DND-41 (cell line): ENCODE measurements around the gene PCDHGA6.

Source experiments
- ATAC-seq: fragments of 200-7000 bp; cut with Tn5 transposase; 3 replicates; pipeline ENCODE4 v1.9.1; 2021; ENCODE audit warnings: low read depth; ENCODE audit not compliant: insufficient read depth
- DNase-seq: peaks from one replicate; pipeline ENCODE4 v3.0.0-alpha.2; 2020
- H2AFZ ChIP-seq: 2 replicates; pipeline ENCODE4 v1.6.0; 2012; ENCODE audit warnings: low read depth, low read length
- H3K27ac ChIP-seq: 2 replicates; pipeline ENCODE4 v1.5.1; 2012; ENCODE audit warnings: low read length, inconsistent platforms
- H3K27me3 ChIP-seq: fragments of 200-600 bp; sonication (generic); 2 replicates; pipeline ENCODE4 v1.6.0; 2012; ENCODE audit warnings: low read length, mild to moderate bottlenecking, inconsistent platforms; ENCODE audit not compliant: insufficient read depth, poor library complexity
- H3K36me3 ChIP-seq: 2 replicates; pipeline ENCODE4 v1.5.1; 2012; ENCODE audit warnings: low read length, inconsistent platforms; ENCODE audit not compliant: insufficient read depth
- H3K4me1 ChIP-seq: 2 replicates; pipeline ENCODE4 v1.5.1; 2012; ENCODE audit warnings: mild to moderate bottlenecking, low read length; ENCODE audit not compliant: insufficient read depth
- H3K4me2 ChIP-seq: 2 replicates; pipeline ENCODE4 v1.6.0; 2012; ENCODE audit warnings: mild to moderate bottlenecking, moderate library complexity, low read length, inconsistent platforms; ENCODE audit not compliant: insufficient read depth
- H3K4me3 ChIP-seq, 2 experiments: fragments of 200-600 bp in 1 of 2; shearing (Covaris generic) in 1 of 2; 2 replicates each; pipeline ENCODE4 v1.5.1; 2012 to 2016; ENCODE audit warnings: inconsistent platforms in 2 of 2, low read length in 2 of 2, mild to moderate bottlenecking in 2 of 2, low read depth in 1 of 2, moderate library complexity in 1 of 2
- H3K79me2 ChIP-seq: 2 replicates; pipeline ENCODE4 v1.6.0; 2012; ENCODE audit warnings: low read length, inconsistent platforms; ENCODE audit not compliant: insufficient read depth
- H3K9ac ChIP-seq: 2 replicates; pipeline ENCODE4 v1.6.0; 2012; ENCODE audit warnings: low read depth, mild to moderate bottlenecking, inconsistent platforms, low read length, moderate library complexity
- H3K9me3 ChIP-seq: 2 replicates; pipeline ENCODE4 v1.5.1; 2012; ENCODE audit warnings: low read length, moderate library complexity, mild to moderate bottlenecking, inconsistent platforms; ENCODE audit not compliant: insufficient read depth, severe bottlenecking
- H4K20me1 ChIP-seq: 2 replicates; pipeline ENCODE4 v1.6.0; 2012; ENCODE audit warnings: low read length; ENCODE audit not compliant: insufficient read depth
- EZH2 ChIP-seq: IDR thresholded peaks from 3 replicates; pipeline ENCODE4 v1.6.1; 2012; ENCODE audit warnings: borderline replicate concordance, low read depth, mild to moderate bottlenecking, moderate library complexity, low read length, inconsistent platforms; ENCODE audit not compliant: severe bottlenecking
- TF ChIP-seq, protein P1 (sequence below): IDR thresholded peaks from 2 replicates; pipeline ENCODE4 v1.5.1; 2012; ENCODE audit warnings: borderline replicate concordance, low read length, moderate library complexity, mild to moderate bottlenecking; ENCODE audit not compliant: poor library complexity, severe bottlenecking; ENCODE audit errors: extremely low read depth

The PCDHGA6 gene

DNA sequence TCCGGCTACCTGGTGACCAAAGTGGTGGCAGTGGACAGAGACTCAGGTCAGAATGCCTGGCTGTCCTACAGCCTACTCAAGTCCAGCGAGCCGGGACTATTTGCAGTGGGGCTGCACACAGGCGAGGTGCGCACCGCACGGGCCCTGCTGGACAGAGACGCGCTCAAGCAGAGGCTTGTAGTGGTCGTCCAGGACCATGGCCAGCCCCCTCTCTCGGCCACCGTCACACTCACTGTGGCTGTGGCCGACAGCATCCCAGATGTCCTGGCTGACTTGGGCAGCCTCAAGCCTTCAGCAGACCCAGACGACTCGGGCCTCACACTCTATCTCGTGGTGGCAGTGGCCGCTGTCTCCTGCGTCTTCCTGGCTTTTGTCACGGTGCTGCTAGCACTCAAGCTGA lies 16.7 kb upstream of the PCDHGA6 start:
- Histone ChIP-seq H3K9me3 (no peaks in the 10 kb centered on the region), H3K4me2 (no peak overlapping the region), H3K9ac (no peak overlapping the region), H3K79me2 (no peaks in the 10 kb centered on the region), H3K27ac (no peak overlapping the region), H4K20me1 (no peaks in the 10 kb centered on the region), H3K36me3 (no peaks in the 10 kb centered on the region), H3K4me1 (peaks cover 3% of the 10 kb centered on the region; the same call in 1 of the 2 replicates), H2AFZ (no peak overlapping the region), H3K27me3 (no peaks in the 10 kb centered on the region), H3K4me3 (no peak overlapping the region)
- DNase-seq, result no peak
- no peak for ATAC-seq
- TF ChIP-seq, protein P1, sequence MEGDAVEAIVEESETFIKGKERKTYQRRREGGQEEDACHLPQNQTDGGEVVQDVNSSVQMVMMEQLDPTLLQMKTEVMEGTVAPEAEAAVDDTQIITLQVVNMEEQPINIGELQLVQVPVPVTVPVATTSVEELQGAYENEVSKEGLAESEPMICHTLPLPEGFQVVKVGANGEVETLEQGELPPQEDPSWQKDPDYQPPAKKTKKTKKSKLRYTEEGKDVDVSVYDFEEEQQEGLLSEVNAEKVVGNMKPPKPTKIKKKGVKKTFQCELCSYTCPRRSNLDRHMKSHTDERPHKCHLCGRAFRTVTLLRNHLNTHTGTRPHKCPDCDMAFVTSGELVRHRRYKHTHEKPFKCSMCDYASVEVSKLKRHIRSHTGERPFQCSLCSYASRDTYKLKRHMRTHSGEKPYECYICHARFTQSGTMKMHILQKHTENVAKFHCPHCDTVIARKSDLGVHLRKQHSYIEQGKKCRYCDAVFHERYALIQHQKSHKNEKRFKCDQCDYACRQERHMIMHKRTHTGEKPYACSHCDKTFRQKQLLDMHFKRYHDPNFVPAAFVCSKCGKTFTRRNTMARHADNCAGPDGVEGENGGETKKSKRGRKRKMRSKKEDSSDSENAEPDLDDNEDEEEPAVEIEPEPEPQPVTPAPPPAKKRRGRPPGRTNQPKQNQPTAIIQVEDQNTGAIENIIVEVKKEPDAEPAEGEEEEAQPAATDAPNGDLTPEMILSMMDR, result no peak
- no peak for TF ChIP-seq EZH2

DNA sequence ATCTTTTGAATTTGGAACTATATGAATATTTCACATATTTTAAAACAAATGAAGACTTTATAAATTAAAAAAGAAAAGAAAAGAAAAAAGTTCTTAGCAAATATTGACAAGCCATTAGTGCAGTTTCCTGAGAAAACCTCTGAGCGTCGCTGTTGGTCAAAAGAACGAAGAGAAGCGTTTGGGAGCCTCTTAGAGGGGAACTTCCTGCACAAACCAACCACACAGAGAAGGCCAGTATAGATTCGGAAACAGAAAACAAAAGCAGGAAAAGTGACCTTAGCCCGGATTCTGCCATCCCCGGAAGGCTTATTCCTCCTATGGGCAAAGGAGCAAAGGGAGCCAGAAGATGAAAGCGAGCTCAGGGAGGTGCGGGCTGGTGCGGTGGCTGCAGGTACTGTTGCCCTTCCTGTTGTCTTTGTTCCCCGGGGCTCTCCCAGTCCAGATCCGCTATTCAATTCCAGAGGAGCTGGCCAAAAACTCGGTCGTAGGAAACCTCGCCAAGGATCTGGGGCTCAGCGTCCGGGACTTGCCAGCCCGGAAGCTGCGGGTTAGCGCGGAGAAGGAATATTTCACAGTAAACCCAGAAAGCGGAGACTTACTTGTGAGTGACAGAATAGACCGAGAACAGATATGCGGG lies 13.8 kb upstream of the PCDHGA6 start, which contains the start of gene PCDHGB2:
PCDHGB2 (plus strand) TSS at position 205 of the 637 bp plus-strand sequence; CDS start at position 347, 142 bp downstream.
- TF ChIP-seq, protein P1, result peak; percentile 63
- TF ChIP-seq EZH2, result no peak
- H3K4me3 ChIP-seq, result peak within 1 kb of the TSS in 1 of 2 experiments; percentile 30; a peak in 1 of 4 replicates
- H3K4me2 ChIP-seq, result peak within 1 kb of the TSS; percentile 33; the same call in 1 of the 2 replicates
- H3K9ac ChIP-seq, result no peak within 1 kb of the TSS
- H3K4me1 ChIP-seq, result peaks cover 3% of the 10 kb centered on the region; the same call in 1 of the 2 replicates
- H3K9me3 ChIP-seq, result no peaks in the 10 kb centered on the region
- ATAC-seq (peak; percentile 74), DNase-seq (peak; percentile 37)
- no peak within 1 kb of the TSS for H3K27ac ChIP-seq
- no peaks in the 10 kb centered on the region for H3K27me3 ChIP-seq
- H2AFZ ChIP-seq, result peak within 1 kb of the TSS; percentile 53
- no peaks in the 10 kb centered on the region for H3K36me3 ChIP-seq
- no peaks in the 10 kb centered on the region for H4K20me1 ChIP-seq
- H3K79me2 ChIP-seq, result no peaks in the 10 kb centered on the region

DNA sequence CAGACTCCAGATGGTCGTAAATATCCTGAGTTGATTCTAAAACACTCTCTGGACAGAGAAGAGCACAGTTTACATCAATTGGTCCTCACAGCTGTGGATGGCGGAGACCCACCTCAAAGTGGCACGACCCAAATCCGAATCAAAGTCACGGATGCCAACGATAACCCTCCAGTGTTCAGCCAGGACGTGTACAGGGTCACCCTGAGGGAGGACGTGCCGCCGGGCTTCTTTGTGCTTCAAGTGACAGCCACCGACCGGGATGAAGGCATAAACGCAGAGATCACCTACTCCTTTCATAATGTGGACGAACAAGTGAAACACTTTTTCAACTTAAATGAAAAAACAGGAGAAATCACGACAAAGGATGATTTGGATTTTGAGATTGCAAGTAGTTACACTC lies 13.0 kb upstream of the PCDHGA6 start:
- no peak overlapping the region for H3K27ac ChIP-seq
- no peak overlapping the region for H3K4me3 ChIP-seq
- no peak overlapping the region for H2AFZ ChIP-seq
- H3K79me2 ChIP-seq, result no peaks in the 10 kb centered on the region
- H3K9me3 ChIP-seq, result no peaks in the 10 kb centered on the region
- no peak for ATAC-seq
- H4K20me1 ChIP-seq, result no peaks in the 10 kb centered on the region
- H3K27me3 ChIP-seq, result no peaks in the 10 kb centered on the region
- TF ChIP-seq EZH2, result no peak
- TF ChIP-seq, protein P1, result no peak
- peaks cover 3% of the 10 kb centered on the region; the same call in 1 of the 2 replicates for H3K4me1 ChIP-seq
- no peak overlapping the region for H3K4me2 ChIP-seq
- H3K9ac ChIP-seq, result no peak overlapping the region
- no peak for DNase-seq
- H3K36me3 ChIP-seq, result no peaks in the 10 kb centered on the region

DNA sequence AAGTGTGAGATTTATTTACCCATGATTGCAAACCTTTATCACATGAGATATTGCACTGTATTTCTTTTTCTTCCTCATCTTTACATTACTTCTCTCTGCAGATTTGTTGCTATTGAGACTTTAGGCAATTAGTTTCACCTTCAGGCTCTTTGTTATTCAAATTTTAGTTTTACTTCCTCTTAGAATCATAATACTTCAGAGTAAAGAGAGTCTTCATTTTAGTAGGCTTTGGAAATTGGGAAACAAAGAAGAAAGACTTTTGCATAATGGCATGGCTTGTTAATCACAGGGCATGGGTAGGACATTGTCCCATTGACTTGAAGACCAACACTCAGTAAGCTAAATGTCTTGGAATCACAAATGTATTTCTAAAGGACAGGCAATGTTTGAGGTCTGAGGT lies 11.0 kb upstream of the PCDHGA6 start:
- TF ChIP-seq EZH2, result no peak
- TF ChIP-seq, protein P1, result no peak
- ATAC-seq (no peak), DNase-seq (no peak)
- H3K4me1 ChIP-seq, result peaks cover 3% of the 10 kb centered on the region; the same call in 1 of the 2 replicates
- no peak overlapping the region for H3K4me3 ChIP-seq
- no peak overlapping the region for H3K9ac ChIP-seq
- H2AFZ ChIP-seq, result no peak overlapping the region
- no peaks in the 10 kb centered on the region for H3K9me3 ChIP-seq
- H3K27ac ChIP-seq, result no peak overlapping the region
- H3K4me2 ChIP-seq, result no peak overlapping the region
- no peaks in the 10 kb centered on the region for H3K79me2 ChIP-seq
- H4K20me1 ChIP-seq, result no peaks in the 10 kb centered on the region
- H3K27me3 ChIP-seq, result no peaks in the 10 kb centered on the region
- H3K36me3 ChIP-seq, result no peaks in the 10 kb centered on the region
